Left lung (tissue), 10 donors: Measurements from ENCODE around the gene CARMIL1. TPM values are rescaled to one million over a fixed set of nuclear protein-coding genes. Genes with fewer than 3 reads are reported as not detected.

Experiments
- ATAC-seq: fragments of 200-7000 bp; cut with Tn5 transposase; one replicate; pipeline ENCODE4 v1.9.1; 2020; ENCODE audit warnings: moderate library complexity
- DNase-seq, 4 donors: peaks; one replicate each; pipeline ENCODE4 v3.0.0-alpha.2; 2013 to 2020
- H3K27ac ChIP-seq, 2 donors: fragments of 200-600 bp; sonication (generic) in 1 of 2; one replicate each; pipeline versions ENCODE4 v1.5.0 to v1.8.0; 2020 to 2021
- H3K27me3 ChIP-seq, 2 donors: fragments of 200-600 bp; sonication (generic) in 1 of 2; one replicate each; pipeline versions ENCODE4 v1.5.0 to v1.8.0; 2020 to 2021
- H3K36me3 ChIP-seq, 2 donors: fragments of 200-600 bp; sonication (generic) in 1 of 2; one replicate each; pipeline versions ENCODE4 v1.5.0 to v1.8.0; 2020 to 2021
- H3K4me1 ChIP-seq, 2 donors: fragments of 200-600 bp; one replicate each; pipeline ENCODE4 v1.8.0; 2021
- H3K4me3 ChIP-seq, 2 donors: fragments of 200-600 bp; sonication (generic) in 1 of 2; one replicate each; pipeline versions ENCODE4 v1.5.0 to v1.8.0; 2020 to 2021; ENCODE audit warnings: mild to moderate bottlenecking in 1 of 2
- H3K9me3 ChIP-seq, 2 donors: fragments of 200-600 bp; sonication (generic) in 1 of 2; one replicate each; pipeline versions ENCODE4 v1.5.0 to v1.8.0; 2020 to 2021
- intact Hi-C, 2 donors: fragments of 100-400 bp; cut with DNase I; formaldehyde crosslinking; loops; one replicate each; pipeline versions ENCODE4 v1.11.2 to v1.14.2; 2022
- polyA plus RNA-seq, 6 donors: library from polyadenylated mRNA; unstranded; fragments of 120-200 nt; gene quantifications; one replicate each; pipeline ENCODE4 v1.2.1, GENCODE V29; 2013; ENCODE audit not compliant: insufficient read length in 6 of 6
- total RNA-seq, 2 donors: library from RNA; stranded (reverse); fragmentation: NEBNext Ultra II Directional; extraction: Animal tissue kit (Norgen Biotek cat#: 25700); gene quantifications; one replicate each; pipeline ENCODE4 v1.2.1, GENCODE V29; 2021
- TF ChIP-seq, protein P1 (sequence below), 2 donors: fragments of 200-600 bp; sonication (generic) in 1 of 2; IDR thresholded peaks; one replicate each; pipeline versions ENCODE4 v1.5.0 to v1.8.0; 2021; ENCODE audit warnings: antibody characterized with exemption in 2 of 2
- donor health status: DM: no; HTN: yes; CAD: no.
- donor health status: DM: no; HTN: no; CAD: no.

The CARMIL1 gene
- total and polyA plus RNA-seq, 8 donors = 16.4 to 32.8 (median 27.4) TPM

- intact Hi-C loops = no loop called here
- Histone ChIP-seq H3K27ac (no peak overlapping the region), H3K9me3 (no peaks in the 10 kb centered on the region), H3K27me3 (no peaks in the 10 kb centered on the region), H3K36me3 (no peaks in the 10 kb centered on the region), H3K4me3 (no peak overlapping the region), H3K4me1 (peaks cover 0 to 30% of the 10 kb centered on the region in 2 donors)
- ATAC-seq (no peak), DNase-seq (no peak)
- TF ChIP-seq, protein P1, sequence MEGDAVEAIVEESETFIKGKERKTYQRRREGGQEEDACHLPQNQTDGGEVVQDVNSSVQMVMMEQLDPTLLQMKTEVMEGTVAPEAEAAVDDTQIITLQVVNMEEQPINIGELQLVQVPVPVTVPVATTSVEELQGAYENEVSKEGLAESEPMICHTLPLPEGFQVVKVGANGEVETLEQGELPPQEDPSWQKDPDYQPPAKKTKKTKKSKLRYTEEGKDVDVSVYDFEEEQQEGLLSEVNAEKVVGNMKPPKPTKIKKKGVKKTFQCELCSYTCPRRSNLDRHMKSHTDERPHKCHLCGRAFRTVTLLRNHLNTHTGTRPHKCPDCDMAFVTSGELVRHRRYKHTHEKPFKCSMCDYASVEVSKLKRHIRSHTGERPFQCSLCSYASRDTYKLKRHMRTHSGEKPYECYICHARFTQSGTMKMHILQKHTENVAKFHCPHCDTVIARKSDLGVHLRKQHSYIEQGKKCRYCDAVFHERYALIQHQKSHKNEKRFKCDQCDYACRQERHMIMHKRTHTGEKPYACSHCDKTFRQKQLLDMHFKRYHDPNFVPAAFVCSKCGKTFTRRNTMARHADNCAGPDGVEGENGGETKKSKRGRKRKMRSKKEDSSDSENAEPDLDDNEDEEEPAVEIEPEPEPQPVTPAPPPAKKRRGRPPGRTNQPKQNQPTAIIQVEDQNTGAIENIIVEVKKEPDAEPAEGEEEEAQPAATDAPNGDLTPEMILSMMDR (IDR thresholded peaks at IDR 0.05) = no peak
Measured at GRCh38 chr6:25415701-25416100, 136.5 kb downstream of the CARMIL1 start.

DNA sequence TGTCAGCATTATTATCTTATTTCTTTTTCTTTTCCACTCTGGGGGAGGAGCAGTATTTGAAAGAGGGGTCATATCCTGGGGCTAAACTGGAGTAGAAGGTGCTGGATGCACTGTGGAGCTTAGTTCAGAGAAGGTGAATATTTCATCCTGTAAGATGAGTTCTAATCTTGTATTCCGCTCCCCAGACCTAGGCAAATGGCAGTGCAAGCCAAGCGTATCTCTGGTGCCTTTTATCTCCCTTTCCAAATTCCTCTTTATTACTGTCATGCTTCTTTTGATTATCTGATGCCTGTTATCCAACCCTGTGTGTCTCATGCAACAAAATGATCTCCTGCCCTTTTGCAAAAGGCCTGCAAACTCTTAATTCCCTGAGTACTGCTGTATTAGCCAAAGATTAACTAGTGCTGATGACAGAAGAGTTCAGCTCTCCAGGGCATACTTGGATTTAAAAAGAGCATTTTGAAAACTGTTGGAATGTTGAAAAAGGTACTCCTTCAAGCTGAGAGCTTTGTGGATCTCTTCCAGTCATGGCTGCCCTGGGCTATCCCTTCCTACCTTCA, 138.0 kb downstream of the CARMIL1 start:
- H3K4me3 ChIP-seq = no peak overlapping the region

DNA sequence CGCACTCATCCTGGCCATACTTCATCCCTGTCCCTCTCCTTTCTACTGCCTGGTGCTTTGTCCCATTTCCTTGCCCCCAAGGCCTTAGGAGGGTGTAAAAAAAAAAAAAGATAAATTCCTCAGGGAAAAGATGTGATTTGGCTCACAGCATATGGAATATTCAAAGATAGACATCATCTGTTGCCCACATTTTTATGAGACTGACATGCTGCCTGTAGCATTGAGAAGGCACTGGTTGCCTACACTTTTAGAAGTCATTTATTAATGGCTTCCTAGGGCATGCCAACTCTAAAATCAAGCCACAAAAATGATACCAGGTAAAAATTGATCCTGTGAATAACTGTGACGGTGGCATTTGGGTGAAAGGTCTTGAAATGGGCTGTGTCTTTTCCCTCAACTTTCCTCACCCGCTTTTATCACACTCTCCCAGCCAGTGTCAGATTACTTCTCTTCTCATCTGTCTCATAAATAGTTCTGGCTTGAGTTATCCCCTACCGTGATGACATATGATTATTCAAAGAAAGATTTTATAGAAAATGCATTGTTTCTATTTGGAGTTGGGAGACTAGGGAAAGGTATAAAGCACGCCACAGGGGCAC, 139.4 kb downstream of the CARMIL1 start:
- intact Hi-C loops = no loop called here
- TF ChIP-seq, protein P1 (IDR thresholded peaks at IDR 0.05) = no peak
- Histone ChIP-seq H3K9me3 (no peaks in the 10 kb centered on the region), H3K27me3 (no peaks in the 10 kb centered on the region), H3K36me3 (no peaks in the 10 kb centered on the region), H3K4me1 (peaks cover 0 to 24% of the 10 kb centered on the region in 2 donors), H3K4me3 (no peak overlapping the region), H3K27ac (peak overlapping the region in 1 of 2 donors; percentile 56)
- DNase-seq (no peak), ATAC-seq (peak; percentile 9)

More for the DNA sequence above, 138.0 kb downstream of the CARMIL1 start:
- DNase-seq (peak in 1 of 4 donors; percentile 15), ATAC-seq (peak; percentile 65)
- intact Hi-C loops = no loop called here
- Histone ChIP-seq H3K9me3 (no peaks in the 10 kb centered on the region), H3K27me3 (no peaks in the 10 kb centered on the region), H3K27ac (peak overlapping the region in 1 of 2 donors; percentile 33), H3K4me1 (peaks cover 0 to 30% of the 10 kb centered on the region in 2 donors), H3K36me3 (no peaks in the 10 kb centered on the region)
- TF ChIP-seq, protein P1 (IDR thresholded peaks at IDR 0.05) = no peak

DNA sequence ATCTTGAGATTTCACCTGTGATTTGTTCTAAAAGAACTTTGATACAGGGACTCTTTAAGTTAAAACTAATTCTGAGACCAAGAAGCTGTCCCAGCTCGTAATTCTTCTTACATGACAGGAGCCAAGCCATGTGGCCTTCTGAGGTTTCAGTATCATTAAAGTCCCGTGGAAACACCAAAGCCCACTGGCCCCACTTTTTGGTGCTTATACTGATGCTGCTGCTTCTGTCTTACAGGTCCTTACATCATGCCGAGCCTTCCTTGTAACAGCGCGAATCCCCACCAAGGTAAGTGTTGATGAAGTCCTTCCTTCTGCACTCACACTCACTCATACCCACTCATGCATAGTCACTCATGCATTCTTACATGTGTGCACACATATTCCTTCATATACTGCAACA, 140.7 kb downstream of the CARMIL1 start:
- Histone ChIP-seq H3K4me1 (peaks cover 0 to 18% of the 10 kb centered on the region in 2 donors), H3K27me3 (no peaks in the 10 kb centered on the region), H3K4me3 (no peak overlapping the region), H3K9me3 (no peaks in the 10 kb centered on the region), H3K27ac (no peak overlapping the region), H3K36me3 (no peaks in the 10 kb centered on the region)
- TF ChIP-seq, protein P1 (IDR thresholded peaks at IDR 0.05) = no peak
- ATAC-seq (no peak), DNase-seq (no peak)
- intact Hi-C loops = no loop called here

DNA sequence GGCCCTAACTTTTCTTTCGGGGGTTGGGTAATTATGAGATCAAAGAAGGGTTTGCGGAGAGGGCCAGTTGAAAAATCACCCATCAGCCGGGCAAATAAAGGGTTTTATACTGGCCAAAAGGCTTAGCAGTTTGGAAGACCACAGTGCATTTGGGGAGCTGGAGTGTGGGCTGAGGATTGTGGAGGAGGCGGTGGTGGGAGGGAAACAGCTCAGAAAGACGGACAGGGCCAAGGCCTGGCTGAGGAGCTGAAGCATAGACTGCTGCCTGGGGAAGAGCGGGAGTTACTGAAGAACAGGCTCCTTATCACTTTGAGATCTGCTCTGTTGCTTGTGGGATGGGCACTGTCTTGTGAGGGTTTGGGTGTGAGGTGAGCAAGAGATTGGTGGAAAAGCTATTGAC, 144.2 kb downstream of the CARMIL1 start:
- Histone ChIP-seq H3K9me3 (no peaks in the 10 kb centered on the region), H3K27me3 (no peaks in the 10 kb centered on the region), H3K4me1 (no peaks in the 10 kb centered on the region), H3K4me3 (no peak overlapping the region), H3K27ac (no peak overlapping the region), H3K36me3 (no peaks in the 10 kb centered on the region)
- TF ChIP-seq, protein P1 (IDR thresholded peaks at IDR 0.05) = no peak
- no peak for DNase-seq
- intact Hi-C loops = no loop called here
- no peak for ATAC-seq
